ENCODE data around the gene SLC22A7.

- TF ChIP-seq, protein P1, sequence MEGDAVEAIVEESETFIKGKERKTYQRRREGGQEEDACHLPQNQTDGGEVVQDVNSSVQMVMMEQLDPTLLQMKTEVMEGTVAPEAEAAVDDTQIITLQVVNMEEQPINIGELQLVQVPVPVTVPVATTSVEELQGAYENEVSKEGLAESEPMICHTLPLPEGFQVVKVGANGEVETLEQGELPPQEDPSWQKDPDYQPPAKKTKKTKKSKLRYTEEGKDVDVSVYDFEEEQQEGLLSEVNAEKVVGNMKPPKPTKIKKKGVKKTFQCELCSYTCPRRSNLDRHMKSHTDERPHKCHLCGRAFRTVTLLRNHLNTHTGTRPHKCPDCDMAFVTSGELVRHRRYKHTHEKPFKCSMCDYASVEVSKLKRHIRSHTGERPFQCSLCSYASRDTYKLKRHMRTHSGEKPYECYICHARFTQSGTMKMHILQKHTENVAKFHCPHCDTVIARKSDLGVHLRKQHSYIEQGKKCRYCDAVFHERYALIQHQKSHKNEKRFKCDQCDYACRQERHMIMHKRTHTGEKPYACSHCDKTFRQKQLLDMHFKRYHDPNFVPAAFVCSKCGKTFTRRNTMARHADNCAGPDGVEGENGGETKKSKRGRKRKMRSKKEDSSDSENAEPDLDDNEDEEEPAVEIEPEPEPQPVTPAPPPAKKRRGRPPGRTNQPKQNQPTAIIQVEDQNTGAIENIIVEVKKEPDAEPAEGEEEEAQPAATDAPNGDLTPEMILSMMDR (IDR thresholded peaks at IDR 0.05), result no peak
- no peak for TF ChIP-seq POLR2AphosphoS5 (IDR thresholded peaks at IDR 0.05; ENCODE audit: insufficient read depth in 1 of 2, low read depth in 1 of 2)
Measured at GRCh38 chr6:43302126-43302525, 4.1 kb downstream of the SLC22A7 start.
